Ureter (tissue), 1 donor: ENCODE results near the gene RASD1. TPM values are rescaled to one million over a fixed set of nuclear protein-coding genes. Genes with fewer than 3 reads are reported as not detected.
A peak's percentile ranks its signal among the peaks of the same experiment; 100 is the strongest.

Source experiments
- DNase-seq: peaks from one replicate; pipeline ENCODE4 v3.0.0-alpha.2; 2020; ENCODE audit warnings: low spot score
- total RNA-seq: library from RNA; stranded (reverse); gene quantifications from one replicate; pipeline ENCODE4 v1.2.4, GENCODE V29; 2023
- donor health status: DM: yes; HTN: yes; CAD: no.

RASD1 gene
- total RNA-seq, 1 donor from 2014 or later, result 5.8 TPM

GRCh38 chr17:17527534-17527933 lies 31.3 kb upstream of the RASD1 start:
- no peak for DNase-seq

GRCh38 chr17:17526369-17526768 lies 30.2 kb upstream of the RASD1 start:
- DNase-seq, result no peak

GRCh38 chr17:17525956-17526355 lies 29.8 kb upstream of the RASD1 start:
- DNase-seq, result no peak

GRCh38 chr17:17525311-17525710 lies 29.1 kb upstream of the RASD1 start:
- DNase-seq, result no peak

- no peak for DNase-seq
Observed at GRCh38 chr17:17523731-17524490, 27.7 kb upstream of the RASD1 start.

- DNase-seq, result no peak
Observed at GRCh38 chr17:17523001-17523730, 27.0 kb upstream of the RASD1 start.

- no peak for DNase-seq
Observed at GRCh38 chr17:17520599-17521232, 24.5 kb upstream of the RASD1 start.

GRCh38 chr17:17519886-17520285 lies 23.7 kb upstream of the RASD1 start:
- no peak for DNase-seq

GRCh38 chr17:17518951-17519350 lies 22.8 kb upstream of the RASD1 start:
- no peak for DNase-seq

- DNase-seq, result no peak
Observed at GRCh38 chr17:17518014-17518413, 21.8 kb upstream of the RASD1 start.

GRCh38 chr17:17516941-17517720 lies 20.9 kb upstream of the RASD1 start:
- no peak for DNase-seq

- no peak for DNase-seq
Observed at GRCh38 chr17:17515934-17516930, 20.0 kb upstream of the RASD1 start.

- DNase-seq, result no peak
Observed at GRCh38 chr17:17514993-17515933, 19.1 kb upstream of the RASD1 start.

GRCh38 chr17:17514361-17514992 lies 18.3 kb upstream of the RASD1 start:
- no peak for DNase-seq

GRCh38 chr17:17513626-17514025 lies 17.4 kb upstream of the RASD1 start:
- no peak for DNase-seq

GRCh38 chr17:17512866-17513265 lies 16.7 kb upstream of the RASD1 start:
- no peak for DNase-seq

GRCh38 chr17:17511881-17512858 lies 16.0 kb upstream of the RASD1 start:
- peak; percentile 67 for DNase-seq

GRCh38 chr17:17511293-17511741 lies 15.1 kb upstream of the RASD1 start:
- DNase-seq, result no peak
